ENCODE data around the gene STXBP5.

DNA sequence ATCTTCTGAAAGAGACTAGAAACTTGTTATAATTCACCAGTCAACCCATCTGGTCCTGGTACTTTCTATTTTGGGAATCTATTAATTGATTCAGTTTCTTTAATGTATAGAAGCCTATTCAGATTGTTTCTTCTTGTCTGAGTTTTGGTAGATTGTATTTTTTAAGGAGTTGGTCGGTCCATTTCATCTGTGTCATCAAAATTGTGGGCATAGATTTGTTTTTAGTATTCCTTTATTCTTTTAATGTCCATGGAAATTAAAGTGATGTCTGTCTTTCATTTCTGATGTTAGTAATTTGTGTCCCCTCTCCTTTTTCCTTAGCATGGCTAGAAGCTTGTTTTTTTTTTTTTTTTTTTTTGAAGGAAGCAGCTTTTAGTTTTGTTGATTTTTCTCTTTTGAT, 15.2 kb downstream of the STXBP5 start:
- no peak for TF ChIP-seq POLR2AphosphoS5 (IDR thresholded peaks at IDR 0.05; ENCODE audit: low read depth, low read length)
- TF ChIP-seq POLR2A (IDR thresholded peaks at IDR 0.05; ENCODE audit: low read depth, low read length), result no peak

Measured in GM12892 (cell line).